B cell (primary cell): ENCODE results near the gene GBE1. TPM values are rescaled to one million over a fixed set of nuclear protein-coding genes. Genes with fewer than 3 reads are reported as not detected.

Source experiments
- ATAC-seq: fragments of 200-7000 bp; cut with Tn5 transposase; one replicate; pipeline ENCODE4 v1.10.0; 2021; ENCODE audit warnings: low read depth, mild to moderate bottlenecking, moderate number of reproducible peaks, moderate library complexity
- CTCF ChIA-PET: fragments of 350-600 bp; sonication (Branson Sonifier 250); formaldehyde crosslinking; loops from one replicate; lab custom pipeline; 2021; ENCODE audit warnings: antibody characterized with exemption, inconsistent platforms; lab: Charles Lee
- POLR2A ChIA-PET: fragments of 350-600 bp; sonication (Branson Sonifier 250); formaldehyde crosslinking; loops from one replicate; lab custom pipeline; 2021; ENCODE audit warnings: antibody characterized with exemption; lab: Charles Lee
- DNase-seq: peaks from one replicate; pipeline ENCODE4 v3.0.0; 2013
- H2AFZ ChIP-seq: 2 replicates; pipeline ENCODE4 v1.6.1; 2012; ENCODE audit warnings: mild to moderate bottlenecking, low read depth, low read length; ENCODE audit not compliant: insufficient read depth, poor library complexity, severe bottlenecking
- H3K27ac ChIP-seq, 2 donors: 1 replicate in 1 of 2; 2 replicates in 1 of 2; pipeline ENCODE4 v1.5.1; 2012 to 2013; ENCODE audit warnings: low read length in 2 of 2, mild to moderate bottlenecking in 2 of 2, moderate library complexity in 1 of 2
- H3K27me3 ChIP-seq, 4 experiments: fragments of 200-600 bp in 1 of 4; sonication (generic) in 1 of 4; replicated peaks in 1 of 4; 1 replicate in 2 of 4; 2 replicates in 2 of 4; pipeline versions ENCODE4 v1.6.1 to v1.7.0; 2013 to 2016; ENCODE audit warnings: low read length in 3 of 4, mild to moderate bottlenecking in 2 of 4, mixed read lengths in 1 of 4, moderate library complexity in 1 of 4; ENCODE audit not compliant: insufficient read depth in 4 of 4, control insufficient read depth in 3 of 4; ENCODE audit errors: control extremely low read depth in 1 of 4
- H3K36me3 ChIP-seq, 2 experiments: replicated peaks in 1 of 2; 1 replicate in 1 of 2; 2 replicates in 1 of 2; pipeline versions ENCODE4 v1.6.1 to v1.7.1; 2013; ENCODE audit warnings: low read length in 1 of 2; ENCODE audit not compliant: insufficient read depth in 2 of 2, control insufficient read depth in 1 of 2; ENCODE audit errors: control extremely low read depth in 1 of 2, extremely low read depth in 1 of 2
- H3K4me1 ChIP-seq, 2 donors: fragments of 200-600 bp in 1 of 2; sonication (generic) in 1 of 2; 1 replicate in 1 of 2; 2 replicates in 1 of 2; pipeline versions ENCODE4 v1.5.1 to v1.6.1; 2013 to 2017; ENCODE audit warnings: low read length in 2 of 2; ENCODE audit not compliant: control insufficient read depth in 2 of 2, insufficient read depth in 2 of 2
- H3K4me2 ChIP-seq: replicated peaks from 2 replicates; pipeline ENCODE3; 2012; ENCODE audit warnings: mild to moderate bottlenecking, low read depth, low read length; ENCODE audit not compliant: poor library complexity, severe bottlenecking
- H3K4me3 ChIP-seq, 5 experiments: fragments of 200-600 bp in 1 of 5; sonication (generic) in 1 of 5; 1 replicate in 3 of 5; 2 replicates in 2 of 5; pipeline versions ENCODE4 v1.5.1 to v1.7.0; 2011 to 2016; ENCODE audit warnings: low read length in 4 of 5, mild to moderate bottlenecking in 4 of 5, low read depth in 2 of 5, control low read depth in 1 of 5, moderate library complexity in 1 of 5; ENCODE audit not compliant: insufficient read depth in 1 of 5; ENCODE audit errors: control extremely low read depth in 1 of 5, extremely low read depth in 1 of 5
- H3K79me2 ChIP-seq: fragments of 200-600 bp; sonication (generic); one replicate; pipeline ENCODE4 v1.6.0; 2016; ENCODE audit warnings: low read length; ENCODE audit not compliant: control insufficient read depth, insufficient read depth
- H3K9ac ChIP-seq: fragments of 200-600 bp; sonication (generic); 2 replicates; pipeline ENCODE4 v1.6.1; 2017; ENCODE audit warnings: mild to moderate bottlenecking, low read length, moderate library complexity
- H3K9me3 ChIP-seq, 3 donors: one replicate each; pipeline versions ENCODE4 v1.6.1 to v1.7.1; 2013; ENCODE audit warnings: low read length in 2 of 3; ENCODE audit not compliant: control insufficient read depth in 2 of 3, insufficient read depth in 1 of 3; ENCODE audit errors: control extremely low read depth in 1 of 3
- H4K20me1 ChIP-seq: 2 replicates; pipeline ENCODE4 v1.6.0; 2012; ENCODE audit warnings: mild to moderate bottlenecking, low read length; ENCODE audit not compliant: insufficient read depth, control insufficient read depth, poor library complexity, severe bottlenecking
- H3K27ac Mint-ChIP-seq: one replicate; pipeline ENCODE4 v1.8.0; 2021; ENCODE audit warnings: mixed read lengths
- H3K27me3 Mint-ChIP-seq: one replicate; pipeline ENCODE4 v1.8.0; 2021; ENCODE audit warnings: mixed read lengths
- H3K4me1 Mint-ChIP-seq: one replicate; pipeline ENCODE4 v1.8.0; 2021; ENCODE audit warnings: mixed read lengths
- H3K4me3 Mint-ChIP-seq: one replicate; pipeline ENCODE4 v1.8.0; 2021; ENCODE audit warnings: mixed read lengths
- H3K9me3 Mint-ChIP-seq: one replicate; pipeline ENCODE4 v1.8.0; 2022; ENCODE audit warnings: mixed read lengths; ENCODE audit not compliant: insufficient read depth
- CTCF ChIP-seq: fragments of 200-600 bp; IDR thresholded peaks from one replicate; pipeline ENCODE4 v1.8.0; 2022; ENCODE audit warnings: antibody characterized with exemption, mild to moderate bottlenecking
- EZH2 ChIP-seq: IDR thresholded peaks from 2 replicates; pipeline ENCODE4 v1.6.1; 2012; ENCODE audit warnings: borderline replicate concordance, low read depth, mild to moderate bottlenecking, moderate library complexity, low read length; ENCODE audit not compliant: insufficient read depth, poor library complexity, severe bottlenecking
- WGBS: methylation state at CpG from one replicate; pipeline ENCODE4 v1.1.5; 2013; ENCODE audit warnings: missing lambda C conversion rate; ENCODE audit not compliant: insufficient coverage; 5-methylcytosine and 5-hydroxymethylcytosine counted together
- intact Hi-C: fragments of 100-400 bp; cut with micrococcal nuclease; formaldehyde crosslinking; loops from one replicate; pipeline ENCODE4 v1.10.0; 2022
- polyA plus RNA-seq: library from polyadenylated mRNA; depleted of rRNA; stranded (reverse); fragments of >200 nt; gene quantifications from 2 replicates; pipeline ENCODE4 v1.2.3, GENCODE V29; 2012
- total RNA-seq, 2 donors: library from RNA; stranded (reverse); fragments of 120-200 nt in 1 of 2; gene quantifications; 1 replicate in 1 of 2; 2 replicates in 1 of 2; pipeline versions ENCODE4 v1.2.3 to v1.2.4, GENCODE V29; 2013 to 2022

The GBE1 gene
- total and polyA plus RNA-seq, 2 donors (not counting 1 experiment from before 2014, with no cell fraction given): 3.4 to 20.8 TPM

- Histone ChIP-seq H2AFZ (no peak overlapping the region), H3K79me2 (no peaks in the 10 kb centered on the region), H3K9ac (no peak overlapping the region), H3K4me2 (no peak overlapping the region), H3K9me3 (no peaks in the 10 kb centered on the region), H3K4me3 (no peak overlapping the region), H3K4me1 (no peaks in the 10 kb centered on the region), H3K27ac (no peak overlapping the region), H4K20me1 (no peaks in the 10 kb centered on the region), H3K36me3 (no peaks in the 10 kb centered on the region), H3K27me3 (no peaks in the 10 kb centered on the region)
- Mint-ChIP-seq H3K4me1 (no peaks in the 10 kb centered on the region), H3K9me3 (no peaks in the 10 kb centered on the region), H3K27me3 (no peaks in the 10 kb centered on the region), H3K4me3 (no peak overlapping the region), H3K27ac (no peak overlapping the region)
- ChIA-PET POLR2A (no interaction called here), CTCF (no interaction called here)
- DNase-seq (no peak), ATAC-seq (no peak)
- 100% methylated on average over 1 of the region's 2 CpGs for WGBS
- TF ChIP-seq EZH2 (no peak), CTCF (no peak)
- intact Hi-C loops: no loop called here
These were observed 239.6 kb downstream of the GBE1 start for GRCh38 chr3:81521855-81522254.

GRCh38 chr3:81518945-81519344 is 242.5 kb downstream of the GBE1 start:
- ChIA-PET POLR2A (no interaction called here), CTCF (no interaction called here)
- ATAC-seq (no peak), DNase-seq (no peak)
- H3K27ac Mint-ChIP-seq: no peak overlapping the region
- no peaks in the 10 kb centered on the region for H3K27me3 Mint-ChIP-seq
- no peaks in the 10 kb centered on the region for H3K79me2 ChIP-seq
- no peaks in the 10 kb centered on the region for H3K9me3 ChIP-seq
- H3K4me3 Mint-ChIP-seq: no peak overlapping the region
- no peak overlapping the region for H2AFZ ChIP-seq
- intact Hi-C loops: no loop called here
- H3K4me3 ChIP-seq: no peak overlapping the region
- no peak overlapping the region for H3K4me2 ChIP-seq
- no peak overlapping the region for H3K27ac ChIP-seq
- H3K27me3 ChIP-seq: no peaks in the 10 kb centered on the region
- no peaks in the 10 kb centered on the region for H3K4me1 Mint-ChIP-seq
- no peaks in the 10 kb centered on the region for H3K9me3 Mint-ChIP-seq
- no peaks in the 10 kb centered on the region for H3K36me3 ChIP-seq
- H3K4me1 ChIP-seq: no peaks in the 10 kb centered on the region
- TF ChIP-seq CTCF (no peak), EZH2 (no peak)
- no peak overlapping the region for H3K9ac ChIP-seq
- H4K20me1 ChIP-seq: no peaks in the 10 kb centered on the region
